Spleen (tissue), 11 donors: ENCODE results near the gene PHF3. TPM values are rescaled to one million over a fixed set of nuclear protein-coding genes. Genes with fewer than 3 reads are reported as not detected.

Experiments used
- DNase-seq: peaks from one replicate; pipeline ENCODE4 v3.0.0-alpha.2; 2020
- H3K27ac ChIP-seq, 8 donors: fragments of 200-600 bp; sonication (generic) in 7 of 8; 1 replicate in 4 of 8; 2 replicates in 4 of 8; pipeline versions ENCODE4 v1.5.0 to v1.8.0; 2016 to 2021; ENCODE audit warnings: inconsistent platforms in 4 of 8, mild to moderate bottlenecking in 4 of 8, moderate library complexity in 1 of 8
- H3K27me3 ChIP-seq, 7 donors: fragments of 200-600 bp; sonication (generic) in 6 of 7; replicated peaks in 1 of 7; 1 replicate in 4 of 7; 2 replicates in 3 of 7; pipeline versions ENCODE4 v1.5.0 to v1.8.0; 2016 to 2021; ENCODE audit warnings: inconsistent platforms in 3 of 7, mild to moderate bottlenecking in 1 of 7
- H3K36me3 ChIP-seq, 6 donors: fragments of 200-600 bp; sonication (generic) in 5 of 6; 1 replicate in 4 of 6; 2 replicates in 2 of 6; pipeline versions ENCODE4 v1.5.0 to v1.8.0; 2016 to 2021; ENCODE audit warnings: inconsistent platforms in 2 of 6
- H3K4me1 ChIP-seq, 6 donors: fragments of 200-600 bp; sonication (generic) in 5 of 6; 1 replicate in 3 of 6; 2 replicates in 3 of 6; pipeline versions ENCODE4 v1.5.0 to v1.8.0; 2016 to 2021; ENCODE audit warnings: inconsistent platforms in 3 of 6
- H3K4me3 ChIP-seq, 8 donors: fragments of 200-600 bp; sonication (generic) in 7 of 8; 1 replicate in 4 of 8; 2 replicates in 4 of 8; pipeline versions ENCODE4 v1.5.0 to v1.8.0; 2016 to 2021; ENCODE audit warnings: inconsistent platforms in 4 of 8, mild to moderate bottlenecking in 4 of 8, moderate library complexity in 2 of 8
- H3K9me3 ChIP-seq, 8 donors: fragments of 200-600 bp; sonication (generic) in 7 of 8; 1 replicate in 4 of 8; 2 replicates in 4 of 8; pipeline versions ENCODE4 v1.5.0 to v1.8.0; 2016 to 2021; ENCODE audit warnings: inconsistent platforms in 4 of 8
- CTCF ChIP-seq, 11 experiments: fragments of 200-600 bp in 7 of 11; fragments of 450-650 bp in 4 of 11; sonication (generic) in 4 of 11; IDR thresholded peaks in 8 of 11; conservative IDR thresholded peaks in 3 of 11; 1 replicate in 7 of 11; 2 replicates in 4 of 11; pipeline versions ENCODE4 v1.4.0 to v1.8.0; 2016 to 2021; ENCODE audit warnings: antibody characterized with exemption in 11 of 11, inconsistent platforms in 4 of 11, mild to moderate bottlenecking in 1 of 11
- POLR2A ChIP-seq, 3 donors: fragments of 450-650 bp; IDR thresholded peaks; one replicate each; pipeline ENCODE4 v1.5.1; 2017; ENCODE audit warnings: antibody characterized with exemption in 3 of 3, mild to moderate bottlenecking in 1 of 3
- POLR2AphosphoS5 ChIP-seq, 3 donors: sonication (generic); formaldehyde crosslinking; IDR thresholded peaks; one replicate each; pipeline ENCODE4 v1.5.1; 2017; ENCODE audit warnings: antibody characterized with exemption in 3 of 3
- WGBS, 5 donors: extraction: QIAGEN DNeasy Blood & Tissue Kit in 3 of 5; methylation state at CpG; one replicate each; pipeline versions ENCODE4 v1.1.5 to v1.1.7; 2013 to 2018; 5-methylcytosine and 5-hydroxymethylcytosine counted together
- intact Hi-C: fragments of 100-400 bp; cut with DNase I; formaldehyde crosslinking; loops from one replicate; pipeline ENCODE4 v1.15.0; 2023; ENCODE audit warnings: low total_unique reads
- polyA plus RNA-seq, 3 donors: library from polyadenylated mRNA; stranded (reverse); fragments of 200-250 nt; gene quantifications; one replicate each; pipeline ENCODE4 v1.2.1, GENCODE V29; 2013
- total RNA-seq, 7 donors: library from RNA; depleted of rRNA in 3 of 7; stranded (reverse); fragments of >200 nt in 3 of 7; fragmentation: NEBNext Ultra II Directional in 4 of 7; extraction: Animal tissue kit (Norgen Biotek cat#: 25700) in 4 of 7; gene quantifications; one replicate each; pipeline versions ENCODE4 v1.1.0 to v1.2.1, GENCODE V29; 2016 to 2021
- donor health status: healthy with polysubstance abuse.
- donor health status: DM: no; HTN: no; CAD: no; lungs with moderate emphysema.
- donor health status: DM: no; HTN: no; CAD: no.
- donor health status: Bipolar disorder and iron deficiency.
- donor health status: healthy.
- donor health status: DM: no; HTN: no; CAD: no.
- donor health status: DM: yes; HTN: yes; CAD: no.

PHF3 gene
- total and polyA plus RNA-seq, 10 donors: 7.5 to 111 (median 71.8) TPM

DNA sequence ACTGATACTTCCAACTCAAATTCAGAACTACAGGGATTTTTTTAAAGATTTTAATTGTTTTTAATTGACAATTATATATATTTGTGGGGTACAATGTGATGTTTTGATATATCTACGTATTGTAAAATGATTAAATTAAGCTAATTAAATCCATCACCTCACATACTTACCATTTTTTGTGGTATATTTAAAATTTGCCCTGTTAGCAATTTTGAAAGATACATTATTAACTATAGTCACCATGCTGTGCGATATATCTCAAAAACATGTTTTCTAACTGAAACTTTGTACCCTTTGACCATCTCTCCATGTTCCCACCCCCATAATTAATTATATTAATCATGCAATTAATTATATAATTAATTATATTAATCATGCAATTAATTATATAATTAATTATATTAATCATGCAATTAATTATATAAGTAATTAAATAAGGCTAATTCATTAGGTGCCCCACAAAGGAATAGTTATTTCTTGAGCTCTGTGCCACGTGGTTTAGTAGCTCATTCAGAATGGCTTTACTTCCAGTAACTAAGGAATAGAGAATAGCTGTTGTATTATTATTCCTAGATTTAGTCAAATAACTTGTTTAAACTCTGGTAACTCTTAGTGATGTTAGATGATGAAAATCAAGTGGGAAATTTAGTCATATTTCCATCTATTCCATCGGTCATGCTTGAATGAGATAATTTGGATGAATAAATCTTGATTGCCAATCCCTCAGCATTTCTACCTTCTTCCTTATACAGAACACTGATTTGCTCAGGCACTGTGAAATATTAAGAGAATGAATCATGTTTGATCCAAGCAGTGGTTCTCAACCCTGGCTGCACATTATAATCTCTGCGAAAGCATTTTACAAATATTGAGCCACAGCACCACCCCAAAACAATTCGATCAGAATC lies 38.2 kb upstream of the PHF3 start:
- intact Hi-C loops: loop anchor here (2.0 kb wide), 1 partner anchor 167 kb away; no protein-coding TSS in a partner anchor
- no peak overlapping the region for H3K27ac ChIP-seq
- H3K9me3 ChIP-seq: no peaks in the 10 kb centered on the region
- H3K4me3 ChIP-seq: peak overlapping the region in 3 of 8 donors; percentile 33 to 69 (median 49)
- TF ChIP-seq CTCF (IDR thresholded peaks at IDR 0.05 in 8 of 11, conservative IDR thresholded peaks at IDR 0.05 in 3 of 11) (no peak), POLR2AphosphoS5 (IDR thresholded peaks at IDR 0.05) (no peak), POLR2A (IDR thresholded peaks at IDR 0.05) (no peak)
- no peak for DNase-seq
- no peaks in the 10 kb centered on the region for H3K36me3 ChIP-seq
- WGBS, 5 donors: 58 to 67% (median 60%) methylated on average over 6 of the region's 6 CpGs
- peaks cover 0 to 18% (median 14%) of the 10 kb centered on the region in 6 donors for H3K4me1 ChIP-seq
- no peaks in the 10 kb centered on the region for H3K27me3 ChIP-seq

GRCh38 chr6:63598049-63599036 lies 37.3 kb upstream of the PHF3 start:
- Histone ChIP-seq H3K27me3 (no peaks in the 10 kb centered on the region), H3K9me3 (no peaks in the 10 kb centered on the region), H3K4me1 (peaks cover 0 to 18% (median 14%) of the 10 kb centered on the region in 6 donors), H3K4me3 (peak overlapping the region; percentile 17 to 69 (median 32)), H3K27ac (peak overlapping the region in 2 of 8 donors; percentile 6 to 24), H3K36me3 (no peaks in the 10 kb centered on the region)
- no peak for TF ChIP-seq POLR2A (IDR thresholded peaks at IDR 0.05)
- peak; percentile 62 to 89 (median 81) for TF ChIP-seq CTCF (IDR thresholded peaks at IDR 0.05 in 8 of 11, conservative IDR thresholded peaks at IDR 0.05 in 3 of 11)
- TF ChIP-seq POLR2AphosphoS5 (IDR thresholded peaks at IDR 0.05): peak in 1 of 3 donors; percentile 63
- 3 to 10% (median 6%) methylated on average over 23 of the region's 23 CpGs for WGBS, 5 donors
- peak; percentile 87 for DNase-seq
- intact Hi-C loops: loop anchor here (2.0 kb wide), 1 partner anchor 166 kb away; no protein-coding TSS in a partner anchor

DNA sequence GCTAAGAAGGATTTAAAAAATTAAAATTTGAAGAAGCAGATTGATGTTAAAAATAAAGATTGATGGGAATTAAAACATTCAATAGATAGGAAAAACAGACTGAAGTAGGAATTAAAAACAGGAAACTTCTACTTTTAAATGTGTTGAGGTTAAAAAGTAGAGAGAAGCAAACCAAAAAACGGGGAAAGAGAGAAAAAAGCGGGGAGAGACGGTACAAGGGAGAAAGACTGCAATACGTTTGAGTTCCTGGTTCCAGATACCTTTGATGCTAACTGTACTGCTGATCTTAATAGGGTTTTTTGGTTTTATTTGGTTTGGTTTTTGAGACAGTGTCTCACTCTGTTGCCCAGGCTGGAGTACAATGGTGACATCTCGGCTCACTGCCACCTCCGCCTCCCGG lies 36.4 kb upstream of the PHF3 start:
- Histone ChIP-seq H3K27ac (no peak overlapping the region), H3K4me1 (peaks cover 0 to 18% (median 14%) of the 10 kb centered on the region in 6 donors), H3K4me3 (no peak overlapping the region), H3K36me3 (no peaks in the 10 kb centered on the region), H3K9me3 (no peaks in the 10 kb centered on the region), H3K27me3 (no peaks in the 10 kb centered on the region)
- intact Hi-C loops: loop anchor here (2.0 kb wide), 1 partner anchor 166 kb away; no protein-coding TSS in a partner anchor
- 78 to 91% (median 85%) methylated on average over 7 of the region's 7 CpGs for WGBS, 5 donors
- DNase-seq: no peak
- TF ChIP-seq POLR2AphosphoS5 (IDR thresholded peaks at IDR 0.05) (no peak), CTCF (IDR thresholded peaks at IDR 0.05 in 8 of 11, conservative IDR thresholded peaks at IDR 0.05 in 3 of 11) (no peak), POLR2A (IDR thresholded peaks at IDR 0.05) (no peak)
